Measurements from ENCODE around the gene TECTA. TPM values are rescaled to one million over a fixed set of nuclear protein-coding genes. Genes with fewer than 3 reads are reported as not detected.
A peak's percentile ranks its signal among the peaks of the same experiment; 100 is the strongest.

The TECTA gene
- total RNA-seq, 2 experiments from 2014 or later: 0.22 to 0.42 TPM

DNA sequence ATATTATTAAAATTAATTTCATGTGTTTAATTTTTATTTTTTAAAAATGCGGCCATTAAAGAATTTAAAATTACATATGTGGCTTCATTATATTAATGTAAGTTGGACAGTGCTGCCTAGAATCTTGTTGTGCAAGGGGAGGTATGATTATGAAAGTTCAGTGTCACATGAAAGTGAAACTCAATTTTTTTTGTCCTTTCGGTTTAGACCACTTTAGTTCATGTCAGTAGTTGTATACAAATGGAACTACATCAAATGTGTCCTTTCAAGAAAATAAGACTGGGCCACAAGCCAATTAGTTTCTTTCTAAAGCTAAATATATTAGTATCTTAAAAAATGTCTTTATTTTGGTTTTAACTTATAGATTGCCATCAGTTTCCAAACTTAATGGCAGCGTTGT, 41.4 kb upstream of the TECTA start:
- Histone ChIP-seq H3K4me1 (ENCODE audit: insufficient read depth, low read length) (no peaks in the 10 kb centered on the region), H3K36me3 (ENCODE audit: insufficient read depth, low read length) (peaks cover 43% of the 10 kb centered on the region), H3K27ac (ENCODE audit: low read depth in 1 of 2, low read length in 2 of 2) (no peak overlapping the region), H3K4me3 (ENCODE audit: low read length) (no peak overlapping the region), H3K27me3 (ENCODE audit: control insufficient read depth in 1 of 2, insufficient read depth in 2 of 2, low read length in 2 of 2) (no peaks in the 10 kb centered on the region), H3K9me3 (ENCODE audit: control insufficient read depth in 1 of 2, insufficient read depth in 1 of 2, low read length in 2 of 2) (no peaks in the 10 kb centered on the region)
- H3K36me3 Mint-ChIP-seq (ENCODE audit: low read depth): peaks cover 84% of the 10 kb centered on the region
- ChIA-PET CTCF (no interaction called here), POLR2A (no interaction called here)
- intact Hi-C loops (cut with DNase I, micrococcal nuclease): no loop called here
- no peak overlapping the region for H3K4me3 Mint-ChIP-seq
- no peak for ATAC-seq (ENCODE audit: poor library complexity)
- peak in 2 of 14 experiments; percentile 4 to 19 for DNase-seq
- H3K27me3 Mint-ChIP-seq: no peaks in the 10 kb centered on the region
- no peak overlapping the region for H3K27ac Mint-ChIP-seq
- no peaks in the 10 kb centered on the region for H3K9me3 Mint-ChIP-seq
- TF ChIP-seq, protein P1, sequence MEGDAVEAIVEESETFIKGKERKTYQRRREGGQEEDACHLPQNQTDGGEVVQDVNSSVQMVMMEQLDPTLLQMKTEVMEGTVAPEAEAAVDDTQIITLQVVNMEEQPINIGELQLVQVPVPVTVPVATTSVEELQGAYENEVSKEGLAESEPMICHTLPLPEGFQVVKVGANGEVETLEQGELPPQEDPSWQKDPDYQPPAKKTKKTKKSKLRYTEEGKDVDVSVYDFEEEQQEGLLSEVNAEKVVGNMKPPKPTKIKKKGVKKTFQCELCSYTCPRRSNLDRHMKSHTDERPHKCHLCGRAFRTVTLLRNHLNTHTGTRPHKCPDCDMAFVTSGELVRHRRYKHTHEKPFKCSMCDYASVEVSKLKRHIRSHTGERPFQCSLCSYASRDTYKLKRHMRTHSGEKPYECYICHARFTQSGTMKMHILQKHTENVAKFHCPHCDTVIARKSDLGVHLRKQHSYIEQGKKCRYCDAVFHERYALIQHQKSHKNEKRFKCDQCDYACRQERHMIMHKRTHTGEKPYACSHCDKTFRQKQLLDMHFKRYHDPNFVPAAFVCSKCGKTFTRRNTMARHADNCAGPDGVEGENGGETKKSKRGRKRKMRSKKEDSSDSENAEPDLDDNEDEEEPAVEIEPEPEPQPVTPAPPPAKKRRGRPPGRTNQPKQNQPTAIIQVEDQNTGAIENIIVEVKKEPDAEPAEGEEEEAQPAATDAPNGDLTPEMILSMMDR (IDR thresholded peaks at IDR 0.05): no peak
- no peaks in the 10 kb centered on the region for H3K4me1 Mint-ChIP-seq (ENCODE audit: low read depth)

DNA sequence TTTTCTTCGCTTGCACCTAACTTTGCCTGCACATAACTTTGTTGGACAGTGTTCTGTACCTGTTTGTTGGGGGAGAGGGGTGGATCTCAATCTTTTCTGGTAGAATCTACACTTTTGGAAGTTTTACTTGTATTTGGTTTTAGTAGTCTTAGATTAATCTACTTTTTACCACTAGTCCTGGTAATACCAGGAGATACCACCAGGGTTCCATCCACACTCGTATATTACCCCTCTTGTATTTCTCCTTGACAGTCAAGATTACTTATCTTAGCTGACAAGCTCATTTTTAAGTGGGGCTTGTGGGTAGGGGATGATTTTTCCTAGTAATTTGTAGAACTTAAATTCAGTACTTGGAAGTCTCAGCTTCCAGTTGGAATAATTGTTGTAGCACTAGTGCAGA, 37.3 kb upstream of the TECTA start:
- H3K36me3 ChIP-seq (ENCODE audit: insufficient read depth, low read length): peaks cover 32% of the 10 kb centered on the region
- no peaks in the 10 kb centered on the region for H3K4me1 Mint-ChIP-seq (ENCODE audit: low read depth)
- H3K4me1 ChIP-seq (ENCODE audit: insufficient read depth, low read length): no peaks in the 10 kb centered on the region
- CTCF ChIA-PET: no interaction called here
- H3K27me3 Mint-ChIP-seq: no peaks in the 10 kb centered on the region
- ATAC-seq (ENCODE audit: poor library complexity) (no peak), DNase-seq (peak in 2 of 14 experiments; percentile 5 to 6)
- no peak overlapping the region for H3K27ac Mint-ChIP-seq
- H3K4me3 ChIP-seq (ENCODE audit: low read length): no peak overlapping the region
- no peaks in the 10 kb centered on the region for H3K9me3 Mint-ChIP-seq
- no peaks in the 10 kb centered on the region for H3K9me3 ChIP-seq (ENCODE audit: control insufficient read depth in 1 of 2, insufficient read depth in 1 of 2, low read length in 2 of 2)
- TF ChIP-seq, protein P1 (IDR thresholded peaks at IDR 0.05): peak; percentile 37
- POLR2A ChIA-PET: no interaction called here
- no peaks in the 10 kb centered on the region for H3K27me3 ChIP-seq (ENCODE audit: control insufficient read depth in 1 of 2, insufficient read depth in 2 of 2, low read length in 2 of 2)
- intact Hi-C loops (cut with DNase I, micrococcal nuclease): no loop called here
- H3K4me3 Mint-ChIP-seq: no peak overlapping the region
- H3K36me3 Mint-ChIP-seq (ENCODE audit: low read depth): peaks cover 82% of the 10 kb centered on the region
- H3K27ac ChIP-seq (ENCODE audit: low read depth in 1 of 2, low read length in 2 of 2): no peak overlapping the region

DNA sequence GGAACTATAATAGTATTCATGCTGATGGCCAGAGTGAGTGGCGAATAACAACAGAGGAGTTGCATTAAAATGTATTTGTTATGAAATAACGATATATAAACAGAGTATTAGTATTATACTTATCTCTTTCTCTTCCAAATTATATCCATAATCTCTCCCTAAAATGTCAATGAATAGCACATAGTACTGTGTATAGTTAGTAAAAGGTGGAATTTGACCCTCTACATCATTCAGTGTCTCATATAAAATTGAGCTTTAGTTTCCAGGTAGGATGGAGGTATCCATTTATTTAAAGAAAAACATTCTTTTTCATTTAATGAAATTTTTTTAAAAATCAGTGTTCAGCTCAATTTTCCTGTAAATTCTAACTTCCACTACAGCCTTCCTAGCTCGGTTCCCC, 34.4 kb upstream of the TECTA start:
- DNase-seq (no peak), ATAC-seq (ENCODE audit: poor library complexity) (no peak)
- Mint-ChIP-seq H3K9me3 (no peaks in the 10 kb centered on the region), H3K27me3 (no peaks in the 10 kb centered on the region), H3K4me1 (ENCODE audit: low read depth) (no peaks in the 10 kb centered on the region), H3K4me3 (no peak overlapping the region), H3K27ac (no peak overlapping the region), H3K36me3 (ENCODE audit: low read depth) (peaks cover 91% of the 10 kb centered on the region)
- Histone ChIP-seq H3K27ac (ENCODE audit: low read depth in 1 of 2, low read length in 2 of 2) (no peak overlapping the region), H3K27me3 (ENCODE audit: control insufficient read depth in 1 of 2, insufficient read depth in 2 of 2, low read length in 2 of 2) (no peaks in the 10 kb centered on the region), H3K4me3 (ENCODE audit: low read length) (no peak overlapping the region), H3K9me3 (ENCODE audit: control insufficient read depth in 1 of 2, insufficient read depth in 1 of 2, low read length in 2 of 2) (peaks cover 0 to 4% of the 10 kb centered on the region in 2 experiments), H3K36me3 (ENCODE audit: insufficient read depth, low read length) (peaks cover 30% of the 10 kb centered on the region), H3K4me1 (ENCODE audit: insufficient read depth, low read length) (no peaks in the 10 kb centered on the region)
- CTCF ChIA-PET: no interaction called here
- TF ChIP-seq, protein P1 (IDR thresholded peaks at IDR 0.05): no peak
- intact Hi-C loops (cut with DNase I, micrococcal nuclease): no loop called here
- POLR2A ChIA-PET: no interaction called here

Measured in CD4-positive, alpha-beta T cell (primary cell).